HG02678 (cell line): Measurements from ENCODE around the gene NAT9.

Experiments used
- ATAC-seq: cut with Tn5 transposase; IDR thresholded peaks from one replicate; pipeline ENCODE4 v1.9.1; 2021; ENCODE audit warnings: mild to moderate bottlenecking, moderate library complexity; ENCODE audit not compliant: unreplicated experiment

NAT9 gene, protein sequence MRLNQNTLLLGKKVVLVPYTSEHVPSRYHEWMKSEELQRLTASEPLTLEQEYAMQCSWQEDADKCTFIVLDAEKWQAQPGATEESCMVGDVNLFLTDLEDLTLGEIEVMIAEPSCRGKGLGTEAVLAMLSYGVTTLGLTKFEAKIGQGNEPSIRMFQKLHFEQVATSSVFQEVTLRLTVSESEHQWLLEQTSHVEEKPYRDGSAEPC

GRCh38 chr17:74776044-74776962, at the start of gene NAT9:
NAT9 (minus strand) TSS chr17:74776345; CDS start chr17:74775698, 647 bp downstream.
- ATAC-seq = peak; percentile 84

DNA sequence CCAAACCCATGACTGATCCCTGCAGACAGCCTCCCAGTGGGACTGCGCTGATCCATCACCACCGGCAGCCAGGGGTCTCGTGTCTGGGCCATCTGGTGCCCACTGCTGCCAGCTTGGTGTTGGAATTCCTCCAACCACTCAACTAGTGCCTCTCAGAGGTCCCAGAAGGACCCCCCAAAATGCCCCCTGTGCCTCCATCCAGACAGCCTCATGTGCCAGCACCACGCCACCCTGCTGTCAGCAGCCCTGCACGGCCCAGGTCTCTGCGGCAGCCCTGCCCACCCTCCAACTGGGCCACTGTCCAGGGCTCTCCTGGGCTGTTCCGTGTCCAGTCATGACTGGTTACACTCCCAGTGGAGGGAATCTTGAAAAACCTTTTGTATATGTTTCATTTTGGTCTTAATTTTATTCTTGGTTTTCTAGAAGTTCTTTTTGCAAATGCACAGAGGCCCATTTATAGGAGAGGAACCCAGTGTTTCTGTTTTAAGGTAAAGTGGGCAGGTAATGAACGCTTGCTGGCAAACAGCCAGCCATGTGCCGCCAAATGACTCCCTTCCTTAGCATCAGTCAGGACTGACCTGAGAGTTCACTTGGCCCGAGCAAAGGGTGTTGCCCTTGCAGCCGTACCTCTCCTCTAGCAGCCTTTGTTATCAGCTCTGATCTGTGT, 48.9 kb upstream of the NAT9 start:
- no peak for ATAC-seq

GRCh38 chr17:74822939-74823367, 46.8 kb upstream of the NAT9 start:
- ATAC-seq = no peak

GRCh38 chr17:74822335-74822938, 46.3 kb upstream of the NAT9 start:
- ATAC-seq = no peak

DNA sequence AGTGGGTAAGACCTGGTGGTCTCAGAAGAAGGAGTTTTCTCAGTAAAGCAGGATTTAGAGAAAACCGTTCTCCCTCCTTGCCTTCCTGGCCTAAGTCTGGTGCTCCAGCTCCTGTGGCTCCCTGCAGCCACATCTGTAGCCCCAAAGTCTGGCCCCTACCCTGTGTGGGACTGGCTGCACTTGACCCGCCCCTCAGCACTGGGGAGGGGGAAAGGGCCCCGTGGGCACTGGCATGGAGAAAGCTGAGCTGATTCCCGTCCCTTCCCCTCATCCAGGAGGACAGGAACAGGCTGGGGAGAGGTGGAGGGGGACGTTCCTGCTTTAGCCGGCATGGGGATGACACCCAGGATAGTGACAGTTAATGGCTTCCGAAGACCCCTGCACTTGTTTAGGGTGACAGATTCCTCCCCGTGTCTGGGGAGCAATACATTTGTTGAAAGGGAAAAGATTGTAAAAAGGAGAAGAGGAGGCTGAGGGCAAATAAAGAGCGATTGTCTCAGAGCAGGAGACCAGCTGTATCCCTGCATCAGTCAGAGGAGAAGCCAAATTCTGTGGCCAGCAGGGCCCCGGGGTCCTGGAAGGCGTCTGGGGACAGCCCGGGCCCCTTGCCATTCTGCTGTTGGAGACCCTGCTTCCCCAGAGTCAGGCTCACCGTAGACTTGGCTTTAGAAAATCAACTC, 45.6 kb upstream of the NAT9 start:
- no peak for ATAC-seq

DNA sequence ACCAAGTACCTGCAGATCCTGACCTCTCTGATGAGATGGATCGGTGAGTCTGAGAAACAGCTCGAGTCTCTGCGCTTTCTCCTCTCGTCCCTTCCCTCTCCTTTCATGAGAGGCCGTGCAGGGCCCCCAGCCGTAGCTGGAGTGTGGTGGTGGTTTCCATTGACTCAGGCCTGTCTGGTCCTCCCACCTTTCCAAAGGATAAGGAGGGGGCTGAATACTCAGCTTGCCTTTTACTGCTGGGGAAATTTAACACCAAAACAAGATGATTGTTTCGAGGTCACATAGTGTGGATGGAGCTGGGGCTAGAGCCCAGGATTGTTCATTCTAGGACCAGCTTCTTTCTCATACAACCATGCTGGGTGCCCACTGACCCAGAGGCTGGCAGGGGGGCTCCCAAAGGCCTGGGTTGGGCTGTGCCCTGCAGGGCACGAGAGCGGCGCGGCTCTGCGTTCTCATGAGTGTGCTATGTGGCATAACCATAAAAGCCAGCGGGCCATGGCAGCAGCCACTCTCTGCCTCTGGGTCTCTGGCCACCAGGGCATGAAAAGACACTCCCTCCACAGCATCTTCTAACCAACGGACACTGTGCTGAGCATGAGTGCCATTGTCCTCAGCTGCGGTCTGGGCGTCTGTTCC, 43.8 kb upstream of the NAT9 start:
- ATAC-seq = no peak

DNA sequence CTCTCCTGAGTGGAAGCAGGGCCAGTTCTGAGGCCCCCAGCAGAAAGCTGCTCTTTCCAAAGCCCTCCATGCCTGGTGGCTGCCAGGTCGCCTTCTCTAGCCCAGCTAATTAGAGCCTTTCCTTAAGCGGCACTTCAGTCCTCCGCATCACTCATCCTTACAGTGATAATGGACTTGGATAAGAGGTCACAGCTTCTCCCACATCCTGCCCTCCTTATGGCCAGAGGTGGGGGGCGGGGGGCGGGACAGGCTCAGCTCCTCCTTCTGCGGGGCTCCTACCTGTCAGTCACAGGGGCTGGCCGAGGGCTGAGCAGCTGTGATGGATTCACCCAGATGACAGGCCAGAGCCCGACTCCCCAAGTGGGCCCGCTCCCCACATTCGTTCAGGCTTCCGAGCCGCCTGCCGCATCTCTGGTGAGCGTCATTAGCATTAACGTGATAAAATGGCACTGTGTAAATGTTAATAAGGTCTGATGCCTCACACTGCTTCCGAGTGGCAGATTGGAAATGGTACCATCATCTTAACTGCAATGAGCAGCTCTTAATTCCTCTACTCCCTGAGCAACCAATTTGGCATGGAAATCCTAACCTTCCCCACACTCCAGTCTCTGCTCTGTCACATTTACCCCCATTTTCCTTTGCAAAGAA, 42.3 kb upstream of the NAT9 start:
- no peak for ATAC-seq

DNA sequence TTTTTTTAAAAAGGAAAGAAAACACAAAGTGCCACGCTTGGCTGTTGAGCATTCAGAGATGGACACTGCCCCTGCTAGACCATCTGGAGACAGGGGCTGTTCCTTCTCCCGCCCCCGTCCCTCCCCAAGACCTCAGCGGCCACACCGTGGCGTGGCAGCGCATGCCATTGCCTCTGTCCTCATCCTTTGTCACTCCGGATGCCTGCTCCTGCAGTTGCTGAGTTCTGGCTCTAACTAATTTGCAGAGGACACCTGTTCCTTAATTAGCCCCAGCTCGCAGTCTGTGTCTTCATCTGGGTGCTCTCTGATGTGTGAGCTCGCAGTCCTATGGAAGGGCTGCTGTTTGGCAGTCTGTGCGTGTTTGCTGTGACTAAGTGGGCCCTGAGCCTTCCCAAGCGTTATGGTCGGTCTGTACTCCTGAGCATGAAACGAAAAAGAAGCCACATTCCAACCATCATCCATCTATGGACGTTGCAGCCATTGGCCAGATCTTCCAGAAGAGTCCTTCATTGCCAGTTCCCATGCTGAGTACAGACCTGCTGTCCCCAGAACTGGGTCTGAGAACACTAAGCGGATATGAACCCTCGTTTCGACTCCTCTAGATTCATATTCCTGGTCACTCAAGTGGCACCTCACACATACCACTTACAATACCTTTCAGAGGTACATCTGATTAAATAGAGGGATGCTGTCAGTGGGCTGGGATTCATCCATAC, 40.9 kb upstream of the NAT9 start:
- no peak for ATAC-seq

DNA sequence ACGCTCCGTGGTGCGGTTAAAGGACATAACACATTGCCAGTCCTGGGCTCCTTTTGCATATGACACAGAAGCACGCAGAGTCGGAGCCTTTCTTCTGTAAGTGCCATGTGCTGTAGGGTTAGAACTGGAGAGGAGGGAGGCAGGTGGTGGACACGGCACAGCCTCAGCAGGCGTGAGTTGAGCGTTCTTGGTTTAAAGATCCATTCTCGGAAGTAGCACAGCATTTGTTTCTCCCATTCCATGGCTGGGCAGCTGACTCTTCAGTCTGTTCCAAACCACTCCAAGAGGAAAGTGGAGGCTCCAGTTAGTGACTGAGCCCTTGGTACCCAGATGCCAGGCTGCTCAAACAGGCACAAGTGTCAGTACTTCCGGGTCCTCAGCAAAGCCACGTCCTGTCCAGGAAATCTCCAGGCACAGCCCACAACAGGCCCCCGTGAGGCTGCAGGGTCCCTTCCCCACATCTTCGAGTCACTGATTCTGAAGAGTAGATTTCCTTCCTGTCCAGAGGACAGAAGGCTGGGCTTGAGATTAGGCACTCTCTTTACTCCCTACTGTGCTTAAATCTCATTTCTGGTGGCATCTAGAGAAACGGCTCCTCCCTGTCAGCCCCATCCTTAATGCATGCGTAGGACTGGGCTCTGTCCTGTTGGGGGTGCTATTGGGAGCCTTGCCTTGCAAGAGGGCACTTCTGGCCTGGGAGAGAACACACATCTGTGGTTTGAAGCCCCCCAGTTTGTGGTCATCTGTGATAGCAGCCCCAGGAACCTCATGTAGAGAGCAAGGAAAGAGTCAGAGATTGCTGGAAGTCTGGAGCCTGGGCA, 39.6 kb upstream of the NAT9 start:
- no peak for ATAC-seq

- no peak for ATAC-seq
Observed at GRCh38 chr17:74815067-74815466, 38.9 kb upstream of the NAT9 start.

DNA sequence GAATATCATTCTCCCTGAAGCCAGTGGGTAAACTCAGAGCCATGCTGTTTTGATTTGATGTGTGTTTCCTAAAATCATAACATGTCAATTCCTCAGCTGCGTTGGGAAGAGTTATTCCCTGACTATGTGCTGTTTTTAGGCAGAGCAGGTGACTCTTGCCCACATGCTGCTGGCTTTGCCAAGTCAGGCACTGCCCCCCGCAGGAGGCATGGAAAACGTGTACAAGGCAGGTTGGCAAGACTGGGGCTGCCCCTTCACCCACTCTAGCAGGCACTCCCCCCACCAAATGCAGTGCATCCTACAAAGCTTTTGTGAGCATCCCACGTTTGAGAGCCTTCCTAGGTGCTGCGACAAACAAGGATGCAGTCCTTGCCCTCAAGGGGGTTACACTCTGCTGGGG, 38.3 kb upstream of the NAT9 start:
- ATAC-seq = no peak

DNA sequence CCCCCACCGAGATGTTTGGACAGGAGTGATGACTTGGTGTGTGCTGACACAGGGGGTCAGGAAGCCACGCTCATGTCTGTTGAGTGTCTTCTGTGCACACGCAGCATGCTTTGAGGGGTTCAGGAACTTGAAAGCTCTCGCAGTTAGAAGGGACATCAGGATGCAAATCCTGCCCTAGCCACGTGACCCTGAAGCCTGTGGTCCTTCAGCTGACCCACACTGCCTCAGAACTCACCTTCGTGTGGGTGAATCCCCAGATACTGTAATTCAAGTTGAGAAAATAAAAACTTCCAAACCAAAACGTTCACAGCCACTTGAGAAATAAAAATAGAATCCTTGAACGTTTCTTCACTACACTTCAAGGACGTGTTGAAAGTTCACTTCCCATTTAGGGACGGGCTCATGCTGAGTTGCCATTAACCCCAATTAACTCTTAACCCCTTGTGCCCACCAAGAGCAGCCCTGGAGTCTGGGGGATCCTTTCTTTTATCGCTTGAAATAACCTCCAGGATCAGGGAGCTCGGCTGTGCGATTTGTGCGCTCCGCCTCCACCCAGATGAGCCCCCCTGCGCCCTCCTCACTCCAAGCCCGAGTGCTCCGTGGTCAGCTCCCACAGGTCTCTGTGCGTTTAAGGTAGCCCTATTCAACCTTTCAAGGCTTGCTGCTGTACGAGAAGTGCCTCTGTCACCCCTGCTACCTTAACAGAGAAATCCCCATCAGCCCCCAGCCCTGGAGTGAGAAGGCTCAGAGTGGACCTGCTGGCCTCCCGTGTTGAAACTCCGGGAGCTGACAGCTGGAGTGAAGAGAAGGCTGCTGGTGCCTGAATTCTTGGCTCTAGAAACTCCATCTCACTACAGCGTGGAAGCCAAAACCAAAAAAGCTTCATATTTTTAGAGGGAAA, 36.2 kb upstream of the NAT9 start:
- ATAC-seq = no peak

DNA sequence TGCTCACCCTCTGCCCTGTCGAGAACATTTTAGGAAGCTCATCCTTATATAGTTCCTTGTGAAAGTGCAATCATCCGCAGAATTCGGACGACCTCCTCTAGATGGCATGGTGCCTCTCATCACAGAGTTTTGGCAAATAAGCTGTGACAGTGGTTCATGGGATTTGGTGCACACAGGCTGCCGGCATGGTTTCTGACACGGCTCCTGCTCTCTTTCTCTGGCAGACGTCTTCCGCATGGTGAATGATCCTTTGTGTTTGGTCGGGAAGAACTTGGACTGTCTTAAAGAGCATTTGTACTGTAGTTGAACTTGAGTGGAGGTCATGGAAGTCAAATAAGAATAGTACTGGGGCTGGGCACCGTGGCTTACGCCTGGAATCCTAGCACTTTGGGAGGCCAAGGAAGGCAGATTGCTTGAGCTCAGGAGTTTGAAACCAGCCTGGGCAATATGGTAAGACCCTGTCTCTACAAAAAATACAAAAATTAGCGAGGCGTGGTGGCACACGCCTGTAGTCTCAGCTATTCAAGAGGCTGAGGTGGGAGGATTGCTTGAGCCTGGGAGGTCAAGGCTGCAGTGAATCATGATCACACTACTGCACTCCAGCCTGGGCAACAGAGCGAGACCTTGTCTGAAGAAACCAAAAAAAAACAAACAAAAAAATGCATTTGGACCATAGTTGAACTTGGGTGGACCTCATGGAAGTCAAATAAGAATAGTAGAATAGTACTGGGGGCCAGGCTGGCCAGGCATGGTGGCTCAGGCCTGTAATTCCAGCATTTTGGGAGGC, 34.7 kb upstream of the NAT9 start:
- ATAC-seq = no peak

- no peak for ATAC-seq
Observed at GRCh38 chr17:74808714-74809430, 32.7 kb upstream of the NAT9 start.

- ATAC-seq = no peak
Observed at GRCh38 chr17:74807925-74808324, 31.8 kb upstream of the NAT9 start.

DNA sequence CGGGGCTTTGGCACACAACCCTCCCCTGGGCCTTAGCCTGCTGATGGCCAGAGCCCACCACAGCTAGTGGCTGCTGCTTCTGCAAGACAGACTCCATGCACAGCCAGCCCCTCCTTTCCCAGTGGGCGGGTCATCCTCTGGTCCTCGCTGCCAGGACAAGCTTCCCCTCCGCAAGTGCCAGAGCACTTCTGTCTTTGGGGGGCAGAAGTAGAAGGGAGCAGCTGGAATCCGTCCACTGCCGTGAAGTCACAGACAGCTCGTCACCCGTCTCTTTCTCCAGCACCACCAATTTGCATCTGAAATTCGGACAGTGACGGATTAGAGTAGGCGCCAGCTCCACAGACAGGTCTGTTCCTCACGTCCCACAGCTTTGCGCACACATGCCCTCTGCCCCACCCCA, 31.3 kb upstream of the NAT9 start:
- ATAC-seq = no peak
